Sigmoid colon (tissue), 3 donors: ENCODE measurements around the gene BATF3.

ENCODE experiments used
- CTCF ChIP-seq, 4 experiments: fragments of 450-650 bp in 3 of 4; fragments of 200-600 bp in 1 of 4; IDR thresholded peaks; one replicate each; pipeline ENCODE4 v1.5.1; 2016 to 2019; ENCODE audit warnings: antibody characterized with exemption in 4 of 4, mild to moderate bottlenecking in 3 of 4, moderate library complexity in 2 of 4
- POLR2A ChIP-seq, 2 donors: fragments of 450-650 bp; IDR thresholded peaks; one replicate each; pipeline ENCODE4 v1.6.1; 2016; ENCODE audit warnings: antibody characterized with exemption in 2 of 2, mild to moderate bottlenecking in 2 of 2, moderate library complexity in 2 of 2

GRCh38 chr1:212701910-212702309 lies 2.3 kb upstream of the BATF3 start:
- no peak for TF ChIP-seq POLR2A (IDR thresholded peaks at IDR 0.05)
- no peak for TF ChIP-seq CTCF (IDR thresholded peaks at IDR 0.05)
